VCaP (cell line): ENCODE measurements around the gene RBMS3.

Experiments used
- H3K27ac ChIP-seq: fragments of 450-650 bp; 2 replicates; pipeline ENCODE4 v1.5.1; 2017
- CTCF ChIP-seq: fragments of 450-650 bp; conservative IDR thresholded peaks from 2 replicates; pipeline ENCODE4 v1.5.1; 2017; ENCODE audit warnings: mild to moderate bottlenecking, moderate library complexity

The RBMS3 gene

GRCh38 chr3:29511701-29512100, 230.8 kb downstream of the RBMS3 start:
- TF ChIP-seq CTCF, result no peak

DNA sequence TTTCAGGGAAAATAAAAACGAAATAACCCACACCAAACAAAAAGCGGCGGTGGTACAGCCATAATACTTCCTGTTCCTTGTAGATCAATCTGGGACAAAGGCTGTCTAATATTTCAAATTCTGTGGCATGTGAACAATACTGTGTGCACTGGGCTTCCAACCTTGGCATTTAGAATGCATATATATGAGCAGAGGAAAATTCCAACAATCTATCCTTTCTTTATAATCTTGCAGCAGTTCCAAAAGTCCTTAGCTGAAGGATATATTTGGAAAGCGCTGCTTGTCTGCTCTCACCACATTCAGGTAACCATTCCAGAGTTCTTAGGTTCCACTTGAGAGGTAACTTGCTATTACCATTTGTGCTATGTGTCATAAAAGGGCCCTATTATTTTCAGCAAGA, 231.8 kb downstream of the RBMS3 start:
- H3K27ac ChIP-seq, result no peak overlapping the region
- no peak for TF ChIP-seq CTCF

More at GRCh38 chr3:29511701-29512100, 230.8 kb downstream of the RBMS3 start:
- no peak overlapping the region for H3K27ac ChIP-seq

- H3K27ac ChIP-seq, result no peak overlapping the region
Observed at GRCh38 chr3:29513236-29513635, 232.4 kb downstream of the RBMS3 start.

GRCh38 chr3:29514170-29514569, 233.3 kb downstream of the RBMS3 start:
- no peak for TF ChIP-seq CTCF
- H3K27ac ChIP-seq, result no peak overlapping the region

More at GRCh38 chr3:29513236-29513635, 232.4 kb downstream of the RBMS3 start:
- TF ChIP-seq CTCF, result no peak

DNA sequence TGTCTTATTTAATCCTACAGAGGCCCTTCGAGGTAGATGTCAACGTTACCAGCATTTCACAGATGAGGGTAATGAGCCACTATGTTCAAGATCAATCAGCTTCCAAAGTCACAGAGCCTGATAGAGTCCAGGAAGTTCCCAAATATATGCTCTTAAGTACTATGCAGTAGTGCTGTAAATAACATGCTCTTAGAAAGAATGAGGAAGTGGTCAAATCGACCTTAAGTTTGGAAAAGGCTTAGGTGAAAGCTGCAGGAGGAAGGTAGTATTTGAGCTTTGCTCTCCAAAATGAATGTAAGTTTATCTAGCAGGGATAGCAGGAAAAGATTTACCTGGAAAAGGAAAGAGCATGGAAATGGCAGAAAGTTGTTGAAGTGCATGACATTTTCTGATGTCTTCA, 234.0 kb downstream of the RBMS3 start:
- TF ChIP-seq CTCF, result no peak

DNA sequence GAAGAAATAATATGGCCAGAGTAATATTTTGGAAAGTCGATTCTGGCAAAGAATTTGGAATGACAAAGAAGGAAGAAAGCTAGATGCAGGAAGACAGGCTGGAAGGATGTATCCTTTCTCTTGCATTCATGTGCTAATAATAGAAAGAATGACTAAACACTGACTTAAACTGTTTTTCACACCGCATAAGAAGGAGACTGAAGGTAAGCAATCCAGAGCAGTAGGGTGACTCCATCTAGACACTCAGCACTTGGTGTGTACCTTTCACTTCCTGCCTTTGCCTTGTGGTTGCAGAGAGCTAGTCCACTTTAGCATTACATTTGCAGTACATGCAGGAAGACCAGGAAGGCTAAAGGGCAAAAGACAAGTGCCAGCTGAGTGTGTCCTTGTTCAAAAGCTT, 234.6 kb downstream of the RBMS3 start:
- no peak for TF ChIP-seq CTCF
- no peak overlapping the region; the same call in 1 of the 2 replicates for H3K27ac ChIP-seq

More for the DNA sequence above, 234.0 kb downstream of the RBMS3 start:
- H3K27ac ChIP-seq, result no peak overlapping the region; the same call in 1 of the 2 replicates

- no peak for TF ChIP-seq CTCF
- no peak overlapping the region; the same call in 1 of the 2 replicates for H3K27ac ChIP-seq
Observed at GRCh38 chr3:29516164-29516563, 235.3 kb downstream of the RBMS3 start.
